H1 (cell line): ENCODE measurements around the gene MCC. TPM values are rescaled to one million over a fixed set of nuclear protein-coding genes. Genes with fewer than 3 reads are reported as not detected.

Source experiments
- CHD2 ChIP-seq: IDR thresholded peaks from 2 replicates; pipeline ENCODE4 v1.6.1; 2012; ENCODE audit warnings: low read length, improper control_type of control experiment
- EZH2 ChIP-seq: fragments of 200-600 bp; sonication (generic); IDR thresholded peaks from 2 replicates; pipeline ENCODE4 v1.7.1; 2012; ENCODE audit warnings: low read depth, mild to moderate bottlenecking, moderate library complexity, low read length, inconsistent platforms; ENCODE audit not compliant: severe bottlenecking
- JUN ChIP-seq: IDR thresholded peaks from 2 replicates; pipeline ENCODE4 v1.6.1; 2011; ENCODE audit warnings: low read depth, mild to moderate bottlenecking, improper control_type of control experiment, low read length
- NANOG ChIP-seq: IDR thresholded peaks from 2 replicates; pipeline ENCODE4 v1.6.1; 2011; ENCODE audit warnings: low read length, low read depth, mild to moderate bottlenecking, inconsistent platforms; ENCODE audit not compliant: insufficient read depth, poor library complexity, severe bottlenecking
- NRF1 ChIP-seq: IDR thresholded peaks from 2 replicates; pipeline ENCODE4 v1.6.1; 2011; ENCODE audit warnings: mild to moderate bottlenecking, low read depth, low read length, improper control_type of control experiment
- SP1 ChIP-seq: IDR thresholded peaks from 2 replicates; pipeline ENCODE4 v1.6.1; 2011; ENCODE audit warnings: low read depth, low read length
- SP2 ChIP-seq: IDR thresholded peaks from 2 replicates; pipeline ENCODE4 v1.6.1; 2012; ENCODE audit warnings: mild to moderate bottlenecking, low read length, inconsistent platforms
- polyA plus RNA-seq, 7 experiments: library from polyadenylated mRNA; depleted of rRNA in 3 of 7; stranded (reverse) in 5 of 7; unstranded in 2 of 7; fragments of >200 nt in 5 of 7; fragments of 200-250 nt in 2 of 7; gene quantifications; 1 replicate in 5 of 7; 2 replicates in 1 of 7; 4 replicates in 1 of 7; pipeline versions ENCODE4 v1.2.1 to v1.2.3, GENCODE V29; 2011 to 2013; ENCODE audit warnings: missing spikeins in 2 of 7, mixed read lengths in 2 of 7
- total RNA-seq: library from RNA; stranded (reverse); fragmentation: NEBNext Ultra II Directional; extraction: Animal tissue kit (Norgen Biotek cat#: 25700); gene quantifications from 2 replicates; pipeline ENCODE4 v1.2.1, GENCODE V29; 2021
- TF ChIP-seq, protein P1 (sequence below): fragments of 300-600 bp; sonication (generic); IDR thresholded peaks from 2 replicates; pipeline ENCODE4 v1.7.1; 2012; ENCODE audit warnings: low read length, moderate library complexity, mild to moderate bottlenecking, inconsistent platforms; ENCODE audit not compliant: insufficient replicate concordance
- TF ChIP-seq, protein P2 (sequence below): IDR thresholded peaks from 2 replicates; pipeline ENCODE4 v1.6.1; 2012; ENCODE audit warnings: low read length, inconsistent platforms
- TF ChIP-seq, protein P3 (sequence below): IDR thresholded peaks from 2 replicates; pipeline ENCODE4 v1.6.1; 2012; ENCODE audit warnings: inconsistent platforms

The MCC gene
- total and polyA plus RNA-seq, 2 of the 8 experiments (the other 6 are each of a cell fraction or from before 2014, with no cell fraction given) = 2.6 to 18.3 TPM

- TF ChIP-seq, protein P1, sequence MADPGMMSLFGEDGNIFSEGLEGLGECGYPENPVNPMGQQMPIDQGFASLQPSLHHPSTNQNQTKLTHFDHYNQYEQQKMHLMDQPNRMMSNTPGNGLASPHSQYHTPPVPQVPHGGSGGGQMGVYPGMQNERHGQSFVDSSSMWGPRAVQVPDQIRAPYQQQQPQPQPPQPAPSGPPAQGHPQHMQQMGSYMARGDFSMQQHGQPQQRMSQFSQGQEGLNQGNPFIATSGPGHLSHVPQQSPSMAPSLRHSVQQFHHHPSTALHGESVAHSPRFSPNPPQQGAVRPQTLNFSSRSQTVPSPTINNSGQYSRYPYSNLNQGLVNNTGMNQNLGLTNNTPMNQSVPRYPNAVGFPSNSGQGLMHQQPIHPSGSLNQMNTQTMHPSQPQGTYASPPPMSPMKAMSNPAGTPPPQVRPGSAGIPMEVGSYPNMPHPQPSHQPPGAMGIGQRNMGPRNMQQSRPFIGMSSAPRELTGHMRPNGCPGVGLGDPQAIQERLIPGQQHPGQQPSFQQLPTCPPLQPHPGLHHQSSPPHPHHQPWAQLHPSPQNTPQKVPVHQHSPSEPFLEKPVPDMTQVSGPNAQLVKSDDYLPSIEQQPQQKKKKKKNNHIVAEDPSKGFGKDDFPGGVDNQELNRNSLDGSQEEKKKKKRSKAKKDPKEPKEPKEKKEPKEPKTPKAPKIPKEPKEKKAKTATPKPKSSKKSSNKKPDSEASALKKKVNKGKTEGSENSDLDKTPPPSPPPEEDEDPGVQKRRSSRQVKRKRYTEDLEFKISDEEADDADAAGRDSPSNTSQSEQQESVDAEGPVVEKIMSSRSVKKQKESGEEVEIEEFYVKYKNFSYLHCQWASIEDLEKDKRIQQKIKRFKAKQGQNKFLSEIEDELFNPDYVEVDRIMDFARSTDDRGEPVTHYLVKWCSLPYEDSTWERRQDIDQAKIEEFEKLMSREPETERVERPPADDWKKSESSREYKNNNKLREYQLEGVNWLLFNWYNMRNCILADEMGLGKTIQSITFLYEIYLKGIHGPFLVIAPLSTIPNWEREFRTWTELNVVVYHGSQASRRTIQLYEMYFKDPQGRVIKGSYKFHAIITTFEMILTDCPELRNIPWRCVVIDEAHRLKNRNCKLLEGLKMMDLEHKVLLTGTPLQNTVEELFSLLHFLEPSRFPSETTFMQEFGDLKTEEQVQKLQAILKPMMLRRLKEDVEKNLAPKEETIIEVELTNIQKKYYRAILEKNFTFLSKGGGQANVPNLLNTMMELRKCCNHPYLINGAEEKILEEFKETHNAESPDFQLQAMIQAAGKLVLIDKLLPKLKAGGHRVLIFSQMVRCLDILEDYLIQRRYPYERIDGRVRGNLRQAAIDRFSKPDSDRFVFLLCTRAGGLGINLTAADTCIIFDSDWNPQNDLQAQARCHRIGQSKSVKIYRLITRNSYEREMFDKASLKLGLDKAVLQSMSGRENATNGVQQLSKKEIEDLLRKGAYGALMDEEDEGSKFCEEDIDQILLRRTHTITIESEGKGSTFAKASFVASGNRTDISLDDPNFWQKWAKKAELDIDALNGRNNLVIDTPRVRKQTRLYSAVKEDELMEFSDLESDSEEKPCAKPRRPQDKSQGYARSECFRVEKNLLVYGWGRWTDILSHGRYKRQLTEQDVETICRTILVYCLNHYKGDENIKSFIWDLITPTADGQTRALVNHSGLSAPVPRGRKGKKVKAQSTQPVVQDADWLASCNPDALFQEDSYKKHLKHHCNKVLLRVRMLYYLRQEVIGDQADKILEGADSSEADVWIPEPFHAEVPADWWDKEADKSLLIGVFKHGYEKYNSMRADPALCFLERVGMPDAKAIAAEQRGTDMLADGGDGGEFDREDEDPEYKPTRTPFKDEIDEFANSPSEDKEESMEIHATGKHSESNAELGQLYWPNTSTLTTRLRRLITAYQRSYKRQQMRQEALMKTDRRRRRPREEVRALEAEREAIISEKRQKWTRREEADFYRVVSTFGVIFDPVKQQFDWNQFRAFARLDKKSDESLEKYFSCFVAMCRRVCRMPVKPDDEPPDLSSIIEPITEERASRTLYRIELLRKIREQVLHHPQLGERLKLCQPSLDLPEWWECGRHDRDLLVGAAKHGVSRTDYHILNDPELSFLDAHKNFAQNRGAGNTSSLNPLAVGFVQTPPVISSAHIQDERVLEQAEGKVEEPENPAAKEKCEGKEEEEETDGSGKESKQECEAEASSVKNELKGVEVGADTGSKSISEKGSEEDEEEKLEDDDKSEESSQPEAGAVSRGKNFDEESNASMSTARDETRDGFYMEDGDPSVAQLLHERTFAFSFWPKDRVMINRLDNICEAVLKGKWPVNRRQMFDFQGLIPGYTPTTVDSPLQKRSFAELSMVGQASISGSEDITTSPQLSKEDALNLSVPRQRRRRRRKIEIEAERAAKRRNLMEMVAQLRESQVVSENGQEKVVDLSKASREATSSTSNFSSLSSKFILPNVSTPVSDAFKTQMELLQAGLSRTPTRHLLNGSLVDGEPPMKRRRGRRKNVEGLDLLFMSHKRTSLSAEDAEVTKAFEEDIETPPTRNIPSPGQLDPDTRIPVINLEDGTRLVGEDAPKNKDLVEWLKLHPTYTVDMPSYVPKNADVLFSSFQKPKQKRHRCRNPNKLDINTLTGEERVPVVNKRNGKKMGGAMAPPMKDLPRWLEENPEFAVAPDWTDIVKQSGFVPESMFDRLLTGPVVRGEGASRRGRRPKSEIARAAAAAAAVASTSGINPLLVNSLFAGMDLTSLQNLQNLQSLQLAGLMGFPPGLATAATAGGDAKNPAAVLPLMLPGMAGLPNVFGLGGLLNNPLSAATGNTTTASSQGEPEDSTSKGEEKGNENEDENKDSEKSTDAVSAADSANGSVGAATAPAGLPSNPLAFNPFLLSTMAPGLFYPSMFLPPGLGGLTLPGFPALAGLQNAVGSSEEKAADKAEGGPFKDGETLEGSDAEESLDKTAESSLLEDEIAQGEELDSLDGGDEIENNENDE = no peak
- TF ChIP-seq, protein P2, sequence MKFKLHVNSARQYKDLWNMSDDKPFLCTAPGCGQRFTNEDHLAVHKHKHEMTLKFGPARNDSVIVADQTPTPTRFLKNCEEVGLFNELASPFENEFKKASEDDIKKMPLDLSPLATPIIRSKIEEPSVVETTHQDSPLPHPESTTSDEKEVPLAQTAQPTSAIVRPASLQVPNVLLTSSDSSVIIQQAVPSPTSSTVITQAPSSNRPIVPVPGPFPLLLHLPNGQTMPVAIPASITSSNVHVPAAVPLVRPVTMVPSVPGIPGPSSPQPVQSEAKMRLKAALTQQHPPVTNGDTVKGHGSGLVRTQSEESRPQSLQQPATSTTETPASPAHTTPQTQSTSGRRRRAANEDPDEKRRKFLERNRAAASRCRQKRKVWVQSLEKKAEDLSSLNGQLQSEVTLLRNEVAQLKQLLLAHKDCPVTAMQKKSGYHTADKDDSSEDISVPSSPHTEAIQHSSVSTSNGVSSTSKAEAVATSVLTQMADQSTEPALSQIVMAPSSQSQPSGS = no peak
- TF ChIP-seq, protein P3, sequence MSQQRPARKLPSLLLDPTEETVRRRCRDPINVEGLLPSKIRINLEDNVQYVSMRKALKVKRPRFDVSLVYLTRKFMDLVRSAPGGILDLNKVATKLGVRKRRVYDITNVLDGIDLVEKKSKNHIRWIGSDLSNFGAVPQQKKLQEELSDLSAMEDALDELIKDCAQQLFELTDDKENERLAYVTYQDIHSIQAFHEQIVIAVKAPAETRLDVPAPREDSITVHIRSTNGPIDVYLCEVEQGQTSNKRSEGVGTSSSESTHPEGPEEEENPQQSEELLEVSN = no peak
- TF ChIP-seq NANOG = no peak
- TF ChIP-seq SP1 = no peak
- no peak for TF ChIP-seq EZH2
- TF ChIP-seq SP2 = no peak
- no peak for TF ChIP-seq CHD2
- no peak for TF ChIP-seq JUN
- no peak for TF ChIP-seq NRF1
Observed at GRCh38 chr5:113520899-113521298, 32.6 kb upstream of the MCC start (continued).
